OCI-LY7 (cell line): ENCODE results near the gene INPP5A. TPM values are rescaled to one million over a fixed set of nuclear protein-coding genes. Genes with fewer than 3 reads are reported as not detected.

Experiments
- BruUV-seq: library from RNA; stranded (reverse); fragments of 400-500 nt; replicated peaks from 2 replicates; lab custom pipeline; 2021; lab: Mats Ljungman, UMichigan
- CTCF ChIA-PET: fragments of 300-600 bp; sonication (Branson Sonifier 250); formaldehyde crosslinking; loops from one replicate; lab custom pipeline; 2022; ENCODE audit warnings: antibody characterized with exemption; ENCODE audit not compliant: unreplicated experiment; lab: Charles Lee
- POLR2A ChIA-PET: fragments of 300-600 bp; sonication (Branson Sonifier 250); formaldehyde crosslinking; loops from one replicate; lab custom pipeline; 2022; ENCODE audit warnings: antibody characterized with exemption; lab: Charles Lee
- DNase-seq: peaks from one replicate; pipeline ENCODE4 v3.0.0-alpha.2; 2015; ENCODE audit warnings: low spot score
- H2AFZ ChIP-seq: fragments of 200-600 bp; sonication (generic), shearing (Covaris generic); 2 replicates; pipeline ENCODE4 v1.6.1; 2014; ENCODE audit warnings: mild to moderate bottlenecking, antibody characterized with exemption, low read length, moderate library complexity
- H3K27ac ChIP-seq: fragments of 200-600 bp; sonication (generic); 2 replicates; pipeline ENCODE4 v1.5.1; 2014; ENCODE audit warnings: mixed run types, low read depth, mild to moderate bottlenecking, moderate library complexity, low read length, inconsistent platforms; ENCODE audit not compliant: poor library complexity, severe bottlenecking
- H3K36me3 ChIP-seq: fragments of 200-600 bp; sonication (generic); 2 replicates; pipeline ENCODE4 v1.6.1; 2014; ENCODE audit warnings: mild to moderate bottlenecking, antibody characterized with exemption, low read length, moderate library complexity, mixed read lengths; ENCODE audit not compliant: insufficient read depth
- H3K4me1 ChIP-seq: fragments of 200-600 bp; sonication (generic); 2 replicates; pipeline ENCODE4 v1.5.1; 2014; ENCODE audit warnings: mild to moderate bottlenecking, low read length; ENCODE audit not compliant: insufficient read depth, poor library complexity, severe bottlenecking
- H3K4me2 ChIP-seq: fragments of 200-600 bp; sonication (generic); 2 replicates; pipeline ENCODE4 v1.6.1; 2014; ENCODE audit warnings: mild to moderate bottlenecking, low read length
- H3K4me3 ChIP-seq: fragments of 200-600 bp; sonication (generic); 2 replicates; pipeline ENCODE4 v1.5.1; 2014; ENCODE audit warnings: mild to moderate bottlenecking, low read depth, low read length; ENCODE audit not compliant: poor library complexity, severe bottlenecking
- H3K79me2 ChIP-seq: fragments of 200-600 bp; sonication (generic); 2 replicates; pipeline ENCODE4 v1.6.1; 2016; ENCODE audit warnings: low read depth, mild to moderate bottlenecking, low read length, moderate library complexity, mixed read lengths; ENCODE audit not compliant: insufficient read depth
- H3K9me2 ChIP-seq: fragments of 200-600 bp; sonication (generic); 2 replicates; pipeline ENCODE4 v1.6.1; 2016; ENCODE audit warnings: mild to moderate bottlenecking, low read length, mixed read lengths; ENCODE audit not compliant: insufficient read depth
- H3K9me3 ChIP-seq: fragments of 200-600 bp; sonication (generic); 2 replicates; pipeline ENCODE4 v1.6.1; 2014; ENCODE audit warnings: mild to moderate bottlenecking, mixed run types, low read length, mixed read lengths
- H4K20me1 ChIP-seq: fragments of 200-600 bp; sonication (generic); 2 replicates; pipeline ENCODE4 v1.6.1; 2014; ENCODE audit warnings: mild to moderate bottlenecking, antibody characterized with exemption, low read length, moderate library complexity, mixed read lengths; ENCODE audit not compliant: insufficient read depth
- EZH2phosphoT487 ChIP-seq: fragments of 200-600 bp; sonication (generic); IDR thresholded peaks from 2 replicates; pipeline ENCODE4 v1.6.1; 2018; ENCODE audit warnings: low read depth, borderline replicate concordance, mild to moderate bottlenecking, mixed run types, antibody characterized with exemption, low read length, moderate library complexity, mixed read lengths
- intact Hi-C: fragments of 100-400 bp; cut with micrococcal nuclease; formaldehyde crosslinking; loops from one replicate; pipeline ENCODE4 v1.10.0; 2022; ENCODE audit not compliant: unreplicated experiment
- total RNA-seq, 2 experiments: library from RNA; depleted of rRNA in 1 of 2; stranded (reverse); fragments of >200 nt in 1 of 2; shearing (Covaris generic) in 1 of 2; gene quantifications; 2 replicates each; pipeline ENCODE4 v1.2.3, GENCODE V29; 2014 to 2022
- TF ChIP-seq, protein P1 (sequence below): fragments of 200-600 bp; sonication (generic); conservative IDR thresholded peaks from 2 replicates; pipeline ENCODE4 v1.5.1; 2014; ENCODE audit warnings: mild to moderate bottlenecking, antibody characterized with exemption, low read length, moderate library complexity, mixed read lengths

The INPP5A gene
- total RNA-seq, 2 experiments from 2014 or later = 14.5 to 18.4 TPM

DNA sequence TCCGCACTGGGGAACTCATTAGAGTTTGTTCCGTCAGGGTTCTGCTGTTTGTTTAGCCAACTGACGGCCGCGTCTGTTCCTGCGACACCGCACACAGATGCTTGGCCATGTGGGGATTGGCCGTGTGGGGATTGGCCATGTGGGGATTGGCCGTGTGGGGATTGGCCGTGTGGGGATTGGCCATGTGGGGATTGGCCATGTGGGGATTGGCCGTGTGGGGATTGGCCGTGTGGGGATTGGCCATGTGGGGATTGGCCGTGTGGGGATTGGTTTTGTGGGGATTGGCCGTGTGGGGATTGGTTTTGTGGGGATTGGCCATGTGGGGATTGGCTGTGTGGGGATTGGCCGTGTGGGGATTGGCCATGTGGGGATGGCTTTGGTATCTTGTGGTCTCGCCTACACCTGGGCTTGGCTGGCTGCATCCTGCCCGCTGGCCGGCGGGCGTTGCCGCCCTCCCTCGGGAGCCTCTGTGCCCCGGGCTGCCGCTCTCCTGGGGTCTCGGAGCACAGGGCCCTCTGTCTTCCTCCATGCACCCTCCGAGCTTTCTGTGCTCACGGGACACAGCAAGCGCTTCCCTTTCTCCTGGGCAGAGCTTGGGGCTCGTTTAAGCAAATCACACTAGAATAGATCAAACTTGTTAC lies 185.9 kb downstream of the INPP5A start:
- TF ChIP-seq, protein P1, sequence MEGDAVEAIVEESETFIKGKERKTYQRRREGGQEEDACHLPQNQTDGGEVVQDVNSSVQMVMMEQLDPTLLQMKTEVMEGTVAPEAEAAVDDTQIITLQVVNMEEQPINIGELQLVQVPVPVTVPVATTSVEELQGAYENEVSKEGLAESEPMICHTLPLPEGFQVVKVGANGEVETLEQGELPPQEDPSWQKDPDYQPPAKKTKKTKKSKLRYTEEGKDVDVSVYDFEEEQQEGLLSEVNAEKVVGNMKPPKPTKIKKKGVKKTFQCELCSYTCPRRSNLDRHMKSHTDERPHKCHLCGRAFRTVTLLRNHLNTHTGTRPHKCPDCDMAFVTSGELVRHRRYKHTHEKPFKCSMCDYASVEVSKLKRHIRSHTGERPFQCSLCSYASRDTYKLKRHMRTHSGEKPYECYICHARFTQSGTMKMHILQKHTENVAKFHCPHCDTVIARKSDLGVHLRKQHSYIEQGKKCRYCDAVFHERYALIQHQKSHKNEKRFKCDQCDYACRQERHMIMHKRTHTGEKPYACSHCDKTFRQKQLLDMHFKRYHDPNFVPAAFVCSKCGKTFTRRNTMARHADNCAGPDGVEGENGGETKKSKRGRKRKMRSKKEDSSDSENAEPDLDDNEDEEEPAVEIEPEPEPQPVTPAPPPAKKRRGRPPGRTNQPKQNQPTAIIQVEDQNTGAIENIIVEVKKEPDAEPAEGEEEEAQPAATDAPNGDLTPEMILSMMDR = no peak
- TF ChIP-seq EZH2phosphoT487 = no peak
- no peaks in the 10 kb centered on the region for H3K9me2 ChIP-seq
- intact Hi-C loops = no loop called here
- ChIA-PET CTCF (no interaction called here), POLR2A (no interaction called here)
- no peak overlapping the region for H3K4me2 ChIP-seq
- DNase-seq = no peak
- no TSS peak for BruUV-seq
- H3K4me3 ChIP-seq = no peak overlapping the region
- H3K4me1 ChIP-seq = no peaks in the 10 kb centered on the region
- H3K27ac ChIP-seq = no peak overlapping the region
- no peaks in the 10 kb centered on the region for H4K20me1 ChIP-seq
- no peak overlapping the region for H2AFZ ChIP-seq
- H3K9me3 ChIP-seq = no peaks in the 10 kb centered on the region
- H3K79me2 ChIP-seq = no peaks in the 10 kb centered on the region
- H3K36me3 ChIP-seq = no peaks in the 10 kb centered on the region

DNA sequence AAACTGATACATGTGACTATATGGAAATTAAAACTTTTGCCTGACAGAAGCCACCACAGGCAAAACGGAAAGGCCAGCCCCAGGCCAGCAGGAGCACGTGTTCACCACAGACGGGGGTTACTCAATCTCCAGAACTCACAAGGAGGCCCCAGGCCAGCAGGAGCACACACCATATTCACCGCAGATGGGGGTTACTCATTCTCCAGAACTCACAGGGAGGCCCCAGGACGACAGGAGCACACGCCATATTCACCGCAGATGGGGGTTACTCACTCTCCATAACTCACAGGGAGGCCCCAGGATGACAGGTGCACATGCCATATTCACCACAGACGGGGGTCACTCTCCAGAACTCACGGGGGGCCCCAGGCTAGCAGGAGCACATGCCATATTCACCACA lies 186.9 kb downstream of the INPP5A start:
- POLR2A ChIA-PET = no interaction called here
- TF ChIP-seq, protein P1 = no peak
- no peak for TF ChIP-seq EZH2phosphoT487
- H3K4me3 ChIP-seq = no peak overlapping the region

DNA sequence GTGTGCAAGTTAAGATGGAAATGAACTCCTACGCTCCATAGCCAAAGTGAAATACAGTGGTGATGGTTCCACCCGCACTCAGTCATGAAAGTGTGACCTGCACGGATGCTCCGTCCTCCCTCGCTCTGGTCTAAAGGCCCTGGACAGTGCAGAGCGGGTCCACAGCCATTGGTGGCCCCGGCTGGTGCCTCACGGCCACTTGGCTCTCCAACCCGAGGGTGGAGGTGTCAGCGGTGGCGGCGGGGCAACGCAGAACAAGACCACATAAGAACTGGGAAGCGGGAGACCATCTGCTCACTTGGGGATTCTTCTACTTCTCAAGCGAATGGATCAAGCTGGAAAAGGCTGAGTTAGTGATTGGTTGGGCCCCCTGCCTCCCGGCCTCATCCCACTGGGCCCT lies 187.6 kb downstream of the INPP5A start:
- no peaks in the 10 kb centered on the region for H3K79me2 ChIP-seq
- no TSS peak for BruUV-seq
- H3K4me3 ChIP-seq = no peak overlapping the region
- no peak for DNase-seq
- H2AFZ ChIP-seq = no peak overlapping the region
- intact Hi-C loops = no loop called here
- no peaks in the 10 kb centered on the region for H4K20me1 ChIP-seq
- CTCF ChIA-PET = no interaction called here
- H3K27ac ChIP-seq = no peak overlapping the region
- no peaks in the 10 kb centered on the region for H3K36me3 ChIP-seq
- H3K4me1 ChIP-seq = no peaks in the 10 kb centered on the region
- no peaks in the 10 kb centered on the region for H3K9me3 ChIP-seq
- POLR2A ChIA-PET = no interaction called here
- H3K4me2 ChIP-seq = no peak overlapping the region
- TF ChIP-seq, protein P1 = no peak
- no peak for TF ChIP-seq EZH2phosphoT487
- no peaks in the 10 kb centered on the region for H3K9me2 ChIP-seq

More for the DNA sequence above, 186.9 kb downstream of the INPP5A start:
- Histone ChIP-seq H3K9me3 (no peaks in the 10 kb centered on the region), H4K20me1 (no peaks in the 10 kb centered on the region), H3K4me1 (no peaks in the 10 kb centered on the region), H3K27ac (no peak overlapping the region), H3K4me2 (no peak overlapping the region), H2AFZ (no peak overlapping the region), H3K79me2 (no peaks in the 10 kb centered on the region), H3K9me2 (no peaks in the 10 kb centered on the region), H3K36me3 (no peaks in the 10 kb centered on the region)
- DNase-seq = no peak
- intact Hi-C loops = no loop called here
- CTCF ChIA-PET = no interaction called here
- BruUV-seq = no TSS peak
